IMR-90 (cell line): ENCODE measurements around the gene RPL21. TPM values are rescaled to one million over a fixed set of nuclear protein-coding genes. Genes with fewer than 3 reads are reported as not detected.

ENCODE experiments used
- ATAC-seq: fragments of 200-7000 bp; cut with Tn5 transposase; 2 replicates; pipeline ENCODE4 v1.9.1; 2020; ENCODE audit warnings: low read depth, mild to moderate bottlenecking, moderate library complexity
- BruUV-seq: library from RNA; stranded (reverse); fragments of 400-500 nt; replicated peaks from 2 replicates; lab custom pipeline; 2021; lab: Mats Ljungman, UMichigan
- CTCF ChIA-PET: fragments of 300-600 bp; formaldehyde crosslinking; extraction: SDS; loops from one replicate; lab custom pipeline; 2021; ENCODE audit warnings: antibody characterized with exemption; lab: Yijun Ruan, JAX
- POLR2A ChIA-PET: fragments of 300-600 bp; sonication (Branson Sonifier 250); formaldehyde crosslinking; loops from one replicate; lab custom pipeline; 2022; ENCODE audit warnings: antibody characterized with exemption; ENCODE audit not compliant: unreplicated experiment; lab: Charles Lee
- DNase-seq: peaks from one replicate; pipeline ENCODE4 v3.0.0; 2013
- H2AFZ ChIP-seq: replicated peaks from 2 replicates; pipeline ENCODE3; 2013; ENCODE audit warnings: low read length, mild to moderate bottlenecking; ENCODE audit not compliant: poor library complexity
- H2AK5ac ChIP-seq: 2 replicates; pipeline ENCODE4 v1.6.1; 2013; ENCODE audit warnings: low read depth, low read length, inconsistent platforms
- H2AK9ac ChIP-seq: replicated peaks from 2 replicates; pipeline ENCODE3; 2013; ENCODE audit warnings: mild to moderate bottlenecking, low read depth, low read length, moderate library complexity; ENCODE audit not compliant: poor library complexity
- H2BK120ac ChIP-seq: 2 replicates; pipeline ENCODE4 v1.6.1; 2013; ENCODE audit warnings: low read depth, low read length, inconsistent platforms
- H2BK15ac ChIP-seq: 3 replicates; pipeline ENCODE4 v1.6.1; 2013; ENCODE audit warnings: low read depth, low read length, inconsistent platforms
- H2BK20ac ChIP-seq: 2 replicates; pipeline ENCODE4 v1.6.1; 2013; ENCODE audit warnings: low read depth, mild to moderate bottlenecking, inconsistent platforms, low read length, moderate library complexity
- H2BK5ac ChIP-seq: 2 replicates; pipeline ENCODE4 v1.6.1; 2013; ENCODE audit warnings: mild to moderate bottlenecking, low read depth, low read length, inconsistent platforms; ENCODE audit not compliant: poor library complexity, severe bottlenecking
- H3K14ac ChIP-seq: replicated peaks from 2 replicates; pipeline ENCODE4 v1.6.1; 2013; ENCODE audit warnings: low read depth, low read length, inconsistent platforms
- H3K18ac ChIP-seq: 2 replicates; pipeline ENCODE4 v1.6.1; 2013; ENCODE audit warnings: low read depth, low read length, control low read depth
- H3K23ac ChIP-seq: 2 replicates; pipeline ENCODE4 v1.6.1; 2013; ENCODE audit warnings: low read depth, low read length, inconsistent platforms
- H3K27ac ChIP-seq: 2 replicates; pipeline ENCODE4 v1.5.1; 2013; ENCODE audit warnings: mild to moderate bottlenecking, control low read depth, low read length; ENCODE audit not compliant: insufficient read depth
- H3K27me3 ChIP-seq: 2 replicates; pipeline ENCODE4 v1.6.1; 2013; ENCODE audit warnings: low read length; ENCODE audit not compliant: control insufficient read depth, insufficient read depth
- H3K36me3 ChIP-seq: 2 replicates; pipeline ENCODE4 v1.6.1; 2013; ENCODE audit warnings: low read length, mixed read lengths; ENCODE audit not compliant: control insufficient read depth, insufficient read depth
- H3K4ac ChIP-seq: 2 replicates; pipeline ENCODE4 v1.6.1; 2013; ENCODE audit warnings: low read depth, low read length, inconsistent platforms
- H3K4me1 ChIP-seq: 2 replicates; pipeline ENCODE4 v1.6.1; 2013; ENCODE audit warnings: low read length, mixed read lengths; ENCODE audit not compliant: control insufficient read depth, insufficient read depth
- H3K4me2 ChIP-seq: 2 replicates; pipeline ENCODE4 v1.6.1; 2013; ENCODE audit warnings: low read depth, mild to moderate bottlenecking, control low read depth, low read length, moderate library complexity
- H3K4me3 ChIP-seq: 2 replicates; pipeline ENCODE4 v1.5.1; 2013; ENCODE audit warnings: low read depth, mild to moderate bottlenecking, control low read depth, low read length, moderate library complexity; ENCODE audit not compliant: insufficient read depth
- H3K56ac ChIP-seq: 2 replicates; pipeline ENCODE4 v1.6.1; 2013; ENCODE audit warnings: low read length, inconsistent platforms; ENCODE audit not compliant: insufficient read depth; ENCODE audit errors: extremely low read depth
- H3K79me1 ChIP-seq, 2 experiments: 2 replicates each; pipeline ENCODE4 v1.6.1; 2013; ENCODE audit warnings: low read length in 2 of 2, inconsistent platforms in 1 of 2, low read depth in 1 of 2
- H3K9ac ChIP-seq: 2 replicates; pipeline ENCODE4 v1.6.1; 2013; ENCODE audit warnings: low read depth, low read length, control low read depth
- H3K9me1 ChIP-seq: 2 replicates; pipeline ENCODE4 v1.6.1; 2013; ENCODE audit warnings: low read length, inconsistent platforms; ENCODE audit not compliant: insufficient read depth
- H3K9me3 ChIP-seq: 2 replicates; pipeline ENCODE4 v1.6.1; 2013; ENCODE audit warnings: low read length; ENCODE audit not compliant: control insufficient read depth, insufficient read depth
- H4K20me1 ChIP-seq: 2 replicates; pipeline ENCODE4 v1.6.1; 2013; ENCODE audit warnings: low read length, inconsistent platforms; ENCODE audit not compliant: insufficient read depth
- H4K5ac ChIP-seq: 2 replicates; pipeline ENCODE4 v1.6.1; 2013; ENCODE audit warnings: mild to moderate bottlenecking, low read depth, low read length, control low read depth
- H4K8ac ChIP-seq, 2 experiments: 2 replicates each; pipeline ENCODE4 v1.6.1; 2013; ENCODE audit warnings: low read depth in 2 of 2, low read length in 2 of 2, control low read depth in 1 of 2, inconsistent platforms in 1 of 2
- H4K91ac ChIP-seq: 2 replicates; pipeline ENCODE4 v1.6.1; 2013; ENCODE audit warnings: low read depth, low read length, inconsistent platforms; ENCODE audit not compliant: insufficient read depth
- BHLHE40 ChIP-seq: fragments of 150-350 bp; IDR thresholded peaks from 2 replicates; pipeline ENCODE4 v1.6.1; 2016; ENCODE audit warnings: mild to moderate bottlenecking, low read depth, low read length
- RAD21 ChIP-seq: IDR thresholded peaks from 2 replicates; pipeline ENCODE4 v1.6.1; 2012; ENCODE audit warnings: low read length, improper control_type of control experiment
- WGBS, 2 experiments: methylation state at CpG; one replicate each; pipeline versions ENCODE4 v1.1.5 to v1.1.7; 2013; ENCODE audit warnings: missing lambda C conversion rate in 2 of 2; ENCODE audit not compliant: insufficient read length in 1 of 2; ENCODE audit errors: extremely low coverage in 2 of 2; 5-methylcytosine and 5-hydroxymethylcytosine counted together
- dilution Hi-C: fragments of 300-500 bp; cut with HindIII; formaldehyde crosslinking; loops from one replicate; pipeline ENCODE4 v1.14.3; 2018; ENCODE audit warnings: low sequenced_read_pairs; ENCODE audit not compliant: unreplicated experiment
- in situ Hi-C: fragments of 300-500 bp; cut with MboI; formaldehyde crosslinking; loops from 3 replicates; pipeline ENCODE4 v1.14.3; 2019; ENCODE audit warnings: low sequenced_read_pairs, inconsistent platforms, mixed read lengths
- intact Hi-C: fragments of 100-400 bp; cut with micrococcal nuclease; formaldehyde crosslinking; loops from 2 replicates; pipeline ENCODE4 v1.10.0; 2022
- polyA plus RNA-seq, 3 experiments: library from polyadenylated mRNA; depleted of rRNA; stranded (reverse); fragments of >200 nt; gene quantifications; 2 replicates each; pipeline ENCODE4 v1.2.3, GENCODE V29; 2012; ENCODE audit warnings: low replicate concordance in 1 of 3
- total RNA-seq: library from RNA; depleted of rRNA; stranded (reverse); fragments of >200 nt; gene quantifications from 2 replicates; pipeline ENCODE4 v1.2.3, GENCODE V29; 2012

Gene RPL21
- total and polyA plus RNA-seq, 2 of the 4 experiments (the other 2 are of a cell fraction): 912 to 1,160 TPM

GRCh38 chr13:27295096-27295495 lies 43.7 kb downstream of the RPL21 start:
- H2BK120ac ChIP-seq: no peak overlapping the region
- intact Hi-C loops: no loop called here
- peaks cover 48% of the 10 kb centered on the region for H3K27me3 ChIP-seq
- no peaks in the 10 kb centered on the region for H3K9me1 ChIP-seq
- no peak overlapping the region for H3K4me3 ChIP-seq
- no peak overlapping the region for H3K14ac ChIP-seq
- H2BK15ac ChIP-seq: no peak overlapping the region
- dilution Hi-C loops: no loop called here
- H3K4me2 ChIP-seq: no peak overlapping the region
- H3K23ac ChIP-seq: no peak overlapping the region
- CTCF ChIA-PET: interaction anchor here (0.9 kb wide), 1 partner anchor 15 kb away, joined by 3 read pairs; no protein-coding TSS in a partner anchor
- H3K9me3 ChIP-seq: no peaks in the 10 kb centered on the region; the same call in 1 of the 2 replicates
- no peak overlapping the region for H4K8ac ChIP-seq
- H2BK5ac ChIP-seq: no peak overlapping the region
- no TSS peak for BruUV-seq
- H2AFZ ChIP-seq: no peak overlapping the region
- DNase-seq (no peak), ATAC-seq (no peak)
- H4K5ac ChIP-seq: no peak overlapping the region
- H2AK5ac ChIP-seq: no peak overlapping the region
- H3K4ac ChIP-seq: no peak overlapping the region
- H3K18ac ChIP-seq: no peak overlapping the region
- H3K79me1 ChIP-seq: no peaks in the 10 kb centered on the region
- POLR2A ChIA-PET: no interaction called here
- H3K4me1 ChIP-seq: no peaks in the 10 kb centered on the region
- no peak overlapping the region for H4K91ac ChIP-seq
- H3K36me3 ChIP-seq: no peaks in the 10 kb centered on the region
- H3K56ac ChIP-seq: no peak overlapping the region
- no peak overlapping the region for H2AK9ac ChIP-seq
- TF ChIP-seq BHLHE40 (0 out of 2 replicates have a peak, but pooled peaks have one; percentile 14), RAD21 (no peak)
- H3K27ac ChIP-seq: no peak overlapping the region
- H2BK20ac ChIP-seq: no peak overlapping the region
- no peak overlapping the region for H3K9ac ChIP-seq
- no peaks in the 10 kb centered on the region for H4K20me1 ChIP-seq
- in situ Hi-C loops: no loop called here
- WGBS, 2 experiments: 82% methylated on average over 2 of the region's 7 CpGs; no CpG with 5 or more reads in 1 of the 2 experiments
